ENCODE data around the gene SNX30. TPM values are rescaled to one million over a fixed set of nuclear protein-coding genes. Genes with fewer than 3 reads are reported as not detected.

Gene SNX30
- total RNA-seq, 2 donors from 2014 or later = 4.6 to 5.1 TPM

GRCh38 chr9:112846528-112847488 lies 96.2 kb downstream of the SNX30 start:
- no peak for DNase-seq
- ATAC-seq = peak; percentile 35 to 38
- intact Hi-C loops (cut with DNase I) = no loop called here

DNA sequence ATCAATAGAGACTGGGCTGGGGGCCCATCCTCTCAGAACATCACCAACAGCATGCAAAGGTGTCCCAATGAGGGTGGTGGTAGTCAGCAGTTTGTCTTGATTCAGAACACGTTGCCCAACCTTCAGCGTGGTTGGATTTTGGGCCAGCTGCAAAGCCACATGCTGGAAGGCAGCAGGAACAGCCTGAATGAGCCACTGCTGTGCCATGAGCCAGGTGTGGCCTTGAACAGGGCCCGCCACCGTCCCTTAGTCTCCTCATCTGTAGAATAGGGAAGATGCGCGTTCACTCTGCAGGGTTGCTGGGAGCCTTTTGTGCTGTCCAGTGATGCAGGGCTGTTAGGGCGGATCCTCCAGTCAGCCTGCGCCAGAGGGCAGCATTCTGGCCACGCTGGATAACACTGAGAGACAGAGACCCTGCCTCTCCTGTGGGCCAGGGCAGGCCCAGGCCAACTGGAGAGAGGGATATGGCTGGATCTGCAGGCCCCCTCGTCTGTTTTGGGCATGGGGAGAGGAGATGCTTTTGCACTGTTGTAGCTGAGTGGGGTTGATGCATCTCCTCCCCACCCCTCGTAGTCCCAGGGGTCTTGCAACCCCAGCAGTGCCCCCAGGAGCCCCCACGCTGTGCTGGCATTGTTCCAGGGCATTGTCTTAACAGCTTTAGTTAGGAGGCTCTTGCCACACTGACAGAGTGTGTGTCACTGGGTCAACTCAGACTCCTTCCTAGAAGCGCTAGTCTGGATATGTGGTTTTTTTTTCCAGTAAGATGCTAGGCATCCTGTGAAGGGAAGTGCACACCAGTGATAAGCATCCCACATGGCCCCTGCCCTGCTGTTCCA lies 98.0 kb downstream of the SNX30 start:
- DNase-seq (no peak), ATAC-seq (no peak)
- intact Hi-C loops (cut with DNase I) = no loop called here

- DNase-seq (no peak), ATAC-seq (no peak)
- intact Hi-C loops (cut with DNase I) = no loop called here
Measured at GRCh38 chr9:112849363-112849922, 98.9 kb downstream of the SNX30 start.

GRCh38 chr9:112850840-112851239 lies 100.3 kb downstream of the SNX30 start:
- intact Hi-C loops (cut with DNase I) = no loop called here
- ATAC-seq (no peak), DNase-seq (no peak)

GRCh38 chr9:112852741-112853504 lies 102.4 kb downstream of the SNX30 start:
- intact Hi-C loops (cut with DNase I) = no loop called here
- DNase-seq (no peak), ATAC-seq (no peak)

GRCh38 chr9:112853882-112854585 lies 103.5 kb downstream of the SNX30 start:
- no peak for DNase-seq
- intact Hi-C loops (cut with DNase I) = no loop called here
- no peak for ATAC-seq

DNA sequence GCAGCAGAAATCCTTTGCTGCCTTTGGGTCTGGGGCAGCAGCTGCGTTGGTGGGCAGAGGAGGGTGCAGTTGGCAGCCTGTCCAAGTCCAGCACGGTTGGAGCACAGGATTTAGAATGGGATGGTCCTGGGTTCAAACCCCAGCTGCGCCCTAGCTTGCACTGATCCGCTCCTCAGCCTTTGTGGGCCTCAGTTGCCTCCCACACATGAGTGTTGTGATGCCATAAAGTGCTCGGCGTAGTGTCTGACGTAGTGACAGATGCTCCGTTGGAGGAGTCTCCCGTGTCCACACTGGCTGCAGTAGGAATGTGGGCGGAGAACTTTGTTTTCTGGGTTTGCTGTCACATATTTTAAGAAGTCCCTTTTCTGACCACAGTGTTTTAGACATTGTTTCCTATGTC lies 104.1 kb downstream of the SNX30 start:
- intact Hi-C loops (cut with DNase I) = no loop called here
- DNase-seq = no peak

DNA sequence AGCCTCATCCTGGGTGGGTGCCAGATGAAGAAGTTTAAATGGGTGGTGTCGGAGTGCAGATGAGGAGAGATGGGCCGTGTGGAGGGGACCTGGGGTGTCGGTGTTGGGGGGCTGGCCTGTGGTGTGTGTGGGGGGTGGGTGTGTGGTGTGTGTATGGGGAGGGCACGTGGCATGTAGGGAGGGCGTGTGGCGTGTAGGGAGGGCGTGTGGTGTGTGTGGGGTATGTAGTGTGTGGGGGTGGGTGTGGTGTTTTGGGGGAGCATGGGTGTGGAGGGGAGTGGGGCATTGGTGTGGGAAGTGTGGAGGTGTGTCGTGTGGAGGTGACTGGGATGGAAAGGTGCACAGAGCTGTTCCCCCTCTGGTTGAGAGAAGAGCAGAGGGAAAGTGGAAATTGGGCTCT lies 105.6 kb downstream of the SNX30 start:
- DNase-seq (no peak), ATAC-seq (no peak)
- intact Hi-C loops (cut with DNase I) = no loop called here

More for the DNA sequence above, 104.1 kb downstream of the SNX30 start:
- ATAC-seq = no peak

DNA sequence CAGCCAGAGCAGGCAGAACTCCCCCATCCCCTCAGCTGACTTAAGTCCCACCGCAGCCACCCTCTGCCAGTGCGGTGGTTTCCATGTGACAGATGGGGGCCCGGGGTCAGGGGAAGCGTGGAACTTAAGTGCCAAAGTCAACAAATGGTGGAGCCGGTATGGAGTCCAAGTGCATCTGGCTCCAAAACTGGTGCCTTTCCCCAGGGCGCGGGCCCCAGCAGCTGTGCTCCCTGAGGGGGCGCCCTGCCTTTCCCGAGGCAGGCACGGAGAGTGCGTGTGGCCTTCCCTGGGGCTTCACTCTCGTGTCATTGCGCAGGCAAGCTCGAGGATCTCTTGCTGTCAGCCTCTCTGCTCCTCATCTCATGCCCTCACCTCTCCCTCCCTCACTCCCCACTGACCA lies 106.3 kb downstream of the SNX30 start:
- ATAC-seq (peak in 1 of 2 donors; percentile 25), DNase-seq (no peak)
- intact Hi-C loops (cut with DNase I) = no loop called here

DNA sequence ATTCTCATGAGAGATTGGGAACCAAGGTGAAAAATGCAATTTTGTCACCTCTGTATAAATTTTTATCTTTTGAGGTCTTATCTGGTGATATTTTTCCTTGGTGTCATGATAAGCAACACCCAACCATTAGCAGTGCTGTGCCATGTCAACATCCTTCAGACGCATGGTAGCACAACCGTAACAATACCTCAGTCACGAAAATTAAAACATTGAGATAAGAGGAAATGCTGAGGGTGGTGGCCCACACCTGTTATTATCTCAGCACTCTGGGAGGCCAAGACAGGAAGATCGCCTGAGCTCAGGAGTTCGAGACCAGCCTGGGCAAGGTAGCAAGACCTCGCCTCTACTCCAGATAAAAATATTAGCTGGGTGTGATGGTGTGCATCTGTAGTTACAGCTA lies 107.4 kb downstream of the SNX30 start:
- intact Hi-C loops (cut with DNase I) = no loop called here
- DNase-seq = no peak

DNA sequence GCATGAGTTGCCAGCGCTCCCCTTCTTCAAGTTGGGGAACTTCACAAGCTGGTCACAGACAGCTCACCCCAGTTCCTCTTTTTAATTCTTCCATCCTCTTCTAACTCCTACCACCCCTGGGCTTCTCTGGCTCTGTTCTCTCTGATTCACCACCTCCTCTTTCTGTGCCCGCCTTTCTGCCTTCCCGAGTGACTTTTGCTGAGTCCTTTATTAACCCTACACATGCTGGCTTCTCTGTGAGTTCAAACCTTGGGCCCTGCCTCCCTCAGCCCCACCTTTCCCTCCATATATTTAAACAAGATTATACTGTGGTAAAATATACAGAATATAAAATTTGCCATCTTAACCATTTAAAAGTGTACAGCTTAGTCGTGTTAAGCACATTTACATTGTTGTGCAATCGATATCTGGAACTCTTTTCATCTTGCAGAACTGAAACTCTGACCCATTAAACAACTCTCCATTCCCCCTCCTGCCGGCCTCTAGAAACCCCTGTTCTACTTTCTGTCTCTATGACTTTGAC lies 108.1 kb downstream of the SNX30 start:
- intact Hi-C loops (cut with DNase I) = no loop called here
- ATAC-seq = peak; percentile 19 to 61

More for the DNA sequence above, 107.4 kb downstream of the SNX30 start:
- no peak for ATAC-seq

DNA sequence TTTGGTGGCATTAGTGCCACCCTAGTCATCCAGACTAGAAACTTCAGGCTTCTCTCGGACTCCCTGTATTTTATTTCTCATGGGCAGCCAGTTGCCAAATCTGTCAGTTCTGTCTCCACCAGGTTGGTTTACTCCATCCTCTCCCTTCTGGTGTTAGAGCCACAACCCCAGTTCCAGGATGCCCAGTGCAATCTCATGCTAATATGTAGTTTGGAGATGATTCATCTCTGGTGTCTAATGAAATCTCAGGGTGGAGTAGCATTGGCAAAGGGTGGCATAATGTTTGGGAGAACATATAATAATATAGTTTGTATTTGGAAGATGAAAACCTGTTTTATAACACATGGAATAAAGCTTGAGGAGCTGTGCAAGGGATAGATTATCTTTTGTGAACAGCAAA lies 109.9 kb downstream of the SNX30 start:
- ATAC-seq = no peak
- intact Hi-C loops (cut with DNase I) = no loop called here

More for the DNA sequence above, 108.1 kb downstream of the SNX30 start:
- no peak for DNase-seq

DNA sequence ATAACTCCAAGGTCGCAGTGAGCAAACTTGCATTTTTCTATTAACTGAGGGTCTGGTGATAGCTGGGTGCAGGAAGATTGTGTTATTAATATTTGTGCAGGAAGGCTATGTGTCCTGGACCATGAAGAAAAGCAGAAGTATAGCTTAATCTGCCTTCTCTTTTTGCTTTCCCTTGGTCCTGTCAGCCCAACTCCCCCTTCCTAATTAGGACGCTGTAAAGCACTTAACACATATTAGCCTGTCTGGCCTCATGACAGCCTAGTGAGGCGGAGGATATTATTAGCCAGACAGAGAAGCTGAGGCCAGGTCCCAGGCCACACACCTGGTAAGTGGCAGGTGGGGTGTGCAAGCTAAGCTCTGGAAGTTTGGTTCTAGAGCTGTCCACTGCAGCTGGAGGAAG lies 110.6 kb downstream of the SNX30 start:
- intact Hi-C loops (cut with DNase I) = no loop called here
- ATAC-seq (peak; percentile 2 to 26), DNase-seq (no peak)

More for the DNA sequence above, 109.9 kb downstream of the SNX30 start:
- no peak for DNase-seq

DNA sequence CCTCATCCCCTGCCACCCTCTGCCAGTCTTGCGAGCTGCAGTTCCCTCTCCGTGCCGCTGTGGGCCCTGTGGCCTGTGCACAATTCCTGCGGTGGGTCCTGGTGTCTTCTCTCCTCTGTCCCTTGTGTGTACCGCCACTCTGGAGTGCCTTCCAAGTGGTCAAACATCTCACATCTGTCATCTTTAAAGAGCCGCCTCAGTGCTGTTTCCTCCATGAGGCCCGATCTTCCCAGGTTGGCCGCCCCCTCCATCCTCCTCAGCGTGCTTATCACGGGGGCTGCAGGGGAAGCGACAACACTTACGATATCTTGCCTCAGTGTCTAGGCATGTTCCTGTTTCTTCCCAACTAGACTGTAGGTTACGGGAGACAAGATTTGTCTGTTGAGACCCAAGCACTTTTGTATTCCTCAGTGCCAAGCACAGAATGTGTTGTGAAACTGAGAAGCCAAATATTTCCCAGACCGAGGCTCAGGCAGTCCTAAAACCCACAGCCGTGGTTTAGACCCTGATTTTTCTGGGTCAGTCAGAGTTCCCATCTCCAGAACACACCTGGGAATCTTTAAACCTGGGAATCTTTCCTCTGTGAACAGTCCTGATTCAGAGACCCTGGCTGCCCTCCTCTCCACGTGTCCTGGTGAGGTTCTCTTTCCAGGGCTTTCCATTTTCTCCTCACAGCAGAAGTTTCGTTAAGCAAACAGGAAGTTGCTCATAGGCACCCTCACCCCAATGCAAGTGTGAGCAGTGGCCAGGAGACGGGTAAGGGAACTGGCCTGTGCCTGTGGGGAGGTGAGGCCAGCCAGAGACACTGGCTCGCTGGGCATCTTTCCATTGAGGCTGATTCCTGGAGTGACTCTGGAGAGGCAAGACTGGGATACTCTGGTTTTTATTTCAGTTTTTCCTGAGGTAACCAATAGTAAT lies 111.3 kb downstream of the SNX30 start:
- intact Hi-C loops (cut with DNase I) = no loop called here
- DNase-seq (peak; percentile 50), ATAC-seq (peak; percentile 60 to 67)

DNA sequence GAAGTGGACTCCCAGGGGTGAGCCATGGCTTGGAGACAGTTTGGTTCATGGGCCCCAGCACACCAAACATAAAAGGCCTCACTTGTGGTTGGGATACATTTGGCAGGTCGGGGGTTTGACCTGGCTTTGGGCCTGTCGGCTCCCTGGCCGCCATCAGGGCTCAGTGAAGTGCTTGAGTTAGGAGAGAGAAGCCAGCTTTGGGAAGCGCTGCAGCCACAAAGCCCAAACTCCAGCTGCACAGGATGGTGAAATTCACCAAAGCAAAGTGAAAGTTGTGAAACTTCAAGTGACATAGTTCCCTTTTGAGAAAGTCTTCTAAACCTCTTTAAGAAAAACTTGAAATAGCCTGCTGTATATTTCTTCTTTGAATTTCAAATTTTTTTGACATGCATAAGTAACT lies 112.7 kb downstream of the SNX30 start:
- intact Hi-C loops (cut with DNase I) = no loop called here
- peak; percentile 29 to 65 for ATAC-seq
- DNase-seq = peak; percentile 36

GRCh38 chr9:112863746-112864145 lies 113.2 kb downstream of the SNX30 start:
- ATAC-seq (no peak), DNase-seq (no peak)
- intact Hi-C loops (cut with DNase I) = no loop called here

DNA sequence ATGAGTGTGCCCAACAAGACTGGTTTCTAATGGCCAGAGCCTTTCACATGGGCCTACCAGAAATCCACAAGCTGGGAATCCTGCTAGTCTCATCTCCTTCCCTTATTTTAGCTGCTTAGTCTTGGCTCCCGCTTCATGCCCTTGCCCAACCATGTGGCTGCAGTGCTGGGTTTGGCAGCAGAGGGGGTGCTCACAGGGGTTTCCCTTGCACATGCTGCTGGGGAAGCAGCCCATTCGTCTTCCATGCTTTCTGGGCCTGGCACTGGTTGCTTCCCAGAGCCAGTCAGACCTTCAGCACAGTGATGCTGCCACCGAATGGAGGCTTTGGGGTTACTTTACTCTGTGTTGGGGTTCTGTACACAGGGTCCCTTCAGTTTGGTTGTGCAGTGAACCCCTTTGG lies 113.8 kb downstream of the SNX30 start:
- DNase-seq (no peak), ATAC-seq (no peak)
- intact Hi-C loops (cut with DNase I) = no loop called here
